H9 (cell line): ENCODE results near the gene EGFL6. TPM values are rescaled to one million over a fixed set of nuclear protein-coding genes. Genes with fewer than 3 reads are reported as not detected.

Experiments
- DNase-seq: peaks from one replicate; pipeline ENCODE4 v3.0.0-alpha.2; 2017
- H2AFZ ChIP-seq: one replicate; pipeline ENCODE4 v1.6.1; 2013; ENCODE audit warnings: mild to moderate bottlenecking, low read length, control low read depth, moderate library complexity
- H2AK5ac ChIP-seq: 2 replicates; pipeline ENCODE4 v1.6.1; 2013; ENCODE audit warnings: low read length, control low read depth, mixed read lengths; ENCODE audit not compliant: insufficient read length
- H2BK120ac ChIP-seq: one replicate; pipeline ENCODE4 v1.6.1; 2013; ENCODE audit warnings: low read depth, mild to moderate bottlenecking, low read length, control low read depth, inconsistent platforms; ENCODE audit not compliant: poor library complexity, severe bottlenecking
- H2BK12ac ChIP-seq: 2 replicates; pipeline ENCODE4 v1.6.1; 2013; ENCODE audit warnings: low read length, control low read depth, mixed read lengths, low read depth; ENCODE audit not compliant: insufficient read length
- H2BK15ac ChIP-seq: 2 replicates; pipeline ENCODE4 v1.6.1; 2013; ENCODE audit warnings: low read depth, low read length, control low read depth
- H2BK20ac ChIP-seq: one replicate; pipeline ENCODE4 v1.6.1; 2013; ENCODE audit warnings: low read depth, mild to moderate bottlenecking, low read length, control low read depth, inconsistent platforms; ENCODE audit not compliant: poor library complexity, severe bottlenecking
- H2BK5ac ChIP-seq: 2 replicates; pipeline ENCODE4 v1.6.1; 2013; ENCODE audit warnings: low read length, control low read depth, mixed read lengths; ENCODE audit not compliant: insufficient read length
- H3K14ac ChIP-seq: 2 replicates; pipeline ENCODE4 v1.6.1; 2013; ENCODE audit warnings: low read length, control low read depth; ENCODE audit not compliant: insufficient read depth
- H3K18ac ChIP-seq: 2 replicates; pipeline ENCODE4 v1.6.1; 2013; ENCODE audit warnings: low read depth, mild to moderate bottlenecking, mixed read lengths, low read length, control low read depth; ENCODE audit not compliant: insufficient read length
- H3K23ac ChIP-seq: 2 replicates; pipeline ENCODE4 v1.6.1; 2013; ENCODE audit warnings: low read length, control low read depth, mixed read lengths, low read depth; ENCODE audit not compliant: insufficient read length
- H3K23me2 ChIP-seq: 2 replicates; pipeline ENCODE4 v1.6.1; 2013; ENCODE audit warnings: low read depth, mild to moderate bottlenecking, mixed read lengths, low read length, control low read depth; ENCODE audit not compliant: insufficient read length, poor library complexity, severe bottlenecking
- H3K27ac ChIP-seq: 2 replicates; pipeline ENCODE4 v1.5.1; 2013; ENCODE audit warnings: low read length, control low read depth, mixed read lengths, low read depth; ENCODE audit not compliant: insufficient read length
- H3K27me3 ChIP-seq: 2 replicates; pipeline ENCODE4 v1.6.1; 2013; ENCODE audit warnings: low read length, control low read depth, inconsistent platforms; ENCODE audit not compliant: insufficient read depth
- H3K4ac ChIP-seq: 2 replicates; pipeline ENCODE4 v1.6.1; 2013; ENCODE audit warnings: low read depth, mild to moderate bottlenecking, control low read depth, inconsistent platforms, low read length, moderate library complexity
- H3K4me1 ChIP-seq: 2 replicates; pipeline ENCODE4 v1.6.1; 2013; ENCODE audit warnings: low read length, control low read depth, inconsistent platforms; ENCODE audit not compliant: insufficient read depth
- H3K4me2 ChIP-seq: 2 replicates; pipeline ENCODE4 v1.6.1; 2013; ENCODE audit warnings: low read length, control low read depth, mixed read lengths; ENCODE audit not compliant: insufficient read length, insufficient read depth
- H3K56ac ChIP-seq: 2 replicates; pipeline ENCODE4 v1.6.1; 2013; ENCODE audit warnings: low read depth, mild to moderate bottlenecking, mixed read lengths, low read length, control low read depth; ENCODE audit not compliant: insufficient read length
- H3K79me1 ChIP-seq: 2 replicates; pipeline ENCODE4 v1.6.1; 2013; ENCODE audit warnings: low read depth, mild to moderate bottlenecking, moderate library complexity, low read length, control low read depth, inconsistent platforms; ENCODE audit not compliant: insufficient read depth, poor library complexity, severe bottlenecking
- H3K79me2 ChIP-seq: 2 replicates; pipeline ENCODE4 v1.6.1; 2013; ENCODE audit warnings: low read length, control low read depth, inconsistent platforms; ENCODE audit not compliant: insufficient read depth
- H3K9ac ChIP-seq: 2 replicates; pipeline ENCODE4 v1.6.1; 2013; ENCODE audit warnings: low read length, control low read depth, mixed read lengths; ENCODE audit not compliant: insufficient read length; ENCODE audit errors: extremely low read depth
- H3K9me3 ChIP-seq: one replicate; pipeline ENCODE4 v1.6.1; 2013; ENCODE audit warnings: low read depth, low read length, inconsistent platforms; ENCODE audit not compliant: control insufficient read depth
- H3T11ph ChIP-seq: one replicate; pipeline ENCODE4 v1.6.1; 2013; ENCODE audit warnings: mild to moderate bottlenecking, low read length, control low read depth, inconsistent platforms
- H4K20me1 ChIP-seq: one replicate; pipeline ENCODE4 v1.6.1; 2013; ENCODE audit not compliant: control insufficient read depth, insufficient read length, insufficient read depth
- H4K5ac ChIP-seq: 2 replicates; pipeline ENCODE4 v1.6.1; 2013; ENCODE audit warnings: low read depth, mild to moderate bottlenecking, mixed read lengths, low read length, control low read depth; ENCODE audit not compliant: insufficient read length
- H4K8ac ChIP-seq: replicated peaks from 2 replicates; pipeline ENCODE4 v1.6.1; 2013; ENCODE audit warnings: low read length, control low read depth, mixed read lengths, low read depth; ENCODE audit not compliant: insufficient read length
- H4K91ac ChIP-seq: 2 replicates; pipeline ENCODE4 v1.6.1; 2013; ENCODE audit warnings: low read depth, mild to moderate bottlenecking, moderate library complexity, mixed read lengths, low read length, control low read depth; ENCODE audit not compliant: insufficient read length
- H3K27ac Mint-ChIP-seq, 3 experiments: 2 replicates in 2 of 3; 3 replicates in 1 of 3; pipeline ENCODE4 v1.8.0; 2020 to 2021; ENCODE audit warnings: mixed read lengths in 3 of 3, mild to moderate bottlenecking in 1 of 3, moderate library complexity in 1 of 3
- H3K27me3 Mint-ChIP-seq: 2 replicates; pipeline ENCODE4 v1.8.0; 2021; ENCODE audit warnings: low read depth, mild to moderate bottlenecking, moderate library complexity, mixed read lengths
- H3K36me3 Mint-ChIP-seq, 3 experiments: 2 replicates in 2 of 3; 3 replicates in 1 of 3; pipeline ENCODE4 v1.8.0; 2020 to 2021; ENCODE audit warnings: low read depth in 3 of 3, mixed read lengths in 3 of 3; ENCODE audit not compliant: insufficient read depth in 1 of 3
- H3K4me1 Mint-ChIP-seq, 2 experiments: 2 replicates each; pipeline ENCODE4 v1.8.0; 2020; ENCODE audit warnings: mixed read lengths in 2 of 2
- H3K4me3 Mint-ChIP-seq, 2 experiments: 2 replicates in 1 of 2; 3 replicates in 1 of 2; pipeline ENCODE4 v1.8.0; 2020 to 2021; ENCODE audit warnings: mild to moderate bottlenecking in 2 of 2, mixed read lengths in 2 of 2, moderate library complexity in 1 of 2
- H3K9me3 Mint-ChIP-seq, 2 experiments: 2 replicates in 1 of 2; 3 replicates in 1 of 2; pipeline ENCODE4 v1.8.0; 2020; ENCODE audit warnings: mild to moderate bottlenecking in 2 of 2, mixed read lengths in 2 of 2, moderate library complexity in 1 of 2
- CTCF ChIP-seq: fragments of 200-600 bp; sonication (generic); conservative IDR thresholded peaks from 3 replicates; pipeline ENCODE4 v1.8.0; 2021; ENCODE audit warnings: antibody characterized with exemption, mild to moderate bottlenecking
- WGBS: extraction: QIAGEN DNeasy Blood & Tissue Kit; methylation state at CpG from one replicate; pipeline ENCODE4 v1.1.7; 2013; ENCODE audit warnings: missing lambda C conversion rate, low lambda C conversion rate, mixed read lengths; ENCODE audit not compliant: insufficient read length; ENCODE audit errors: extremely low coverage; 5-methylcytosine and 5-hydroxymethylcytosine counted together
- total RNA-seq: library from RNA; stranded (reverse); gene quantifications from 2 replicates; pipeline ENCODE4 v1.2.1, GENCODE V29; 2021

The EGFL6 gene
- total RNA-seq, 1 experiment from 2014 or later = 0.94 TPM

- no peak overlapping the region for H3K27ac Mint-ChIP-seq
- WGBS = no CpG with 5 or more reads among the region's 2 CpGs
Observed at GRCh38 chrX:13520351-13520750, 49.0 kb upstream of the EGFL6 start.

More at GRCh38 chrX:13520351-13520750, 49.0 kb upstream of the EGFL6 start:
- Mint-ChIP-seq H3K4me1 (no peaks in the 10 kb centered on the region), H3K27me3 (no peaks in the 10 kb centered on the region; the same call in 1 of the 2 replicates), H3K9me3 (peaks cover 43 to 46% of the 10 kb centered on the region in 2 experiments), H3K36me3 (no peaks in the 10 kb centered on the region; a peak in 1 of 7 replicates), H3K4me3 (no peak overlapping the region)
- H2BK20ac ChIP-seq = no peak overlapping the region
- no peaks in the 10 kb centered on the region for H3K23me2 ChIP-seq
- DNase-seq = no peak
- TF ChIP-seq CTCF = no peak
- no peak overlapping the region for H3K9ac ChIP-seq
- no peak overlapping the region for H3K14ac ChIP-seq
- H2BK120ac ChIP-seq = no peak overlapping the region
- H3K27me3 ChIP-seq = no peaks in the 10 kb centered on the region
- no peak overlapping the region for H3T11ph ChIP-seq
- no peak overlapping the region for H3K18ac ChIP-seq
- H3K4me1 ChIP-seq = no peaks in the 10 kb centered on the region
- no peak overlapping the region for H4K91ac ChIP-seq
- H2BK5ac ChIP-seq = no peak overlapping the region
- no peaks in the 10 kb centered on the region for H3K79me2 ChIP-seq
- H3K56ac ChIP-seq = no peak overlapping the region
- no peak overlapping the region for H4K5ac ChIP-seq
- no peak overlapping the region for H2BK12ac ChIP-seq
- no peaks in the 10 kb centered on the region for H3K79me1 ChIP-seq
- H3K4ac ChIP-seq = no peak overlapping the region
- H4K20me1 ChIP-seq = no peaks in the 10 kb centered on the region
- H2AK5ac ChIP-seq = no peak overlapping the region
- H2BK15ac ChIP-seq = no peak overlapping the region
- H3K23ac ChIP-seq = no peak overlapping the region
- H3K9me3 ChIP-seq = no peaks in the 10 kb centered on the region
- H2AFZ ChIP-seq = no peak overlapping the region
- no peak overlapping the region for H3K27ac ChIP-seq
- H4K8ac ChIP-seq = no peak overlapping the region
- no peak overlapping the region for H3K4me2 ChIP-seq
